Fibroblast of lung (primary cell): Measurements from ENCODE around the gene PDE4B. TPM values are rescaled to one million over a fixed set of nuclear protein-coding genes. Genes with fewer than 3 reads are reported as not detected.

Experiments used
- DNase-seq, 2 donors: peaks; one replicate each; pipeline versions ENCODE4 v3.0.0 to v3.0.0-alpha.2; 2010; ENCODE audit warnings: low read depth in 2 of 2
- H2AFZ ChIP-seq: 2 replicates; pipeline ENCODE4 v1.5.1; 2012; ENCODE audit warnings: low read length, control low read depth, inconsistent platforms
- H3K27ac ChIP-seq: 2 replicates; pipeline ENCODE4 v1.5.1; 2011; ENCODE audit warnings: low read length, control low read depth; ENCODE audit not compliant: insufficient read depth
- H3K27me3 ChIP-seq: 2 replicates; pipeline ENCODE4 v1.5.1; 2011; ENCODE audit warnings: mild to moderate bottlenecking, low read length; ENCODE audit not compliant: control insufficient read depth, insufficient read depth
- H3K36me3 ChIP-seq: 2 replicates; pipeline ENCODE4 v1.5.1; 2011; ENCODE audit warnings: low read length; ENCODE audit not compliant: control insufficient read depth, insufficient read depth
- H3K4me1 ChIP-seq: 2 replicates; pipeline ENCODE4 v1.5.1; 2011; ENCODE audit warnings: low read length; ENCODE audit not compliant: control insufficient read depth, insufficient read depth; ENCODE audit errors: extremely low read depth
- H3K4me2 ChIP-seq: 2 replicates; pipeline ENCODE4 v1.5.1; 2011; ENCODE audit warnings: low read length, control low read depth; ENCODE audit not compliant: insufficient read depth; ENCODE audit errors: extremely low read depth
- H3K4me3 ChIP-seq, 4 experiments: fragments of 200-600 bp in 1 of 4; sonication (generic) in 1 of 4; replicated peaks in 1 of 4; 2 replicates each; pipeline ENCODE4 v1.5.1; 2011 to 2016; ENCODE audit warnings: low read length in 4 of 4, low read depth in 3 of 4, mild to moderate bottlenecking in 3 of 4, control low read depth in 2 of 4, inconsistent platforms in 1 of 4, mixed read lengths in 1 of 4; ENCODE audit not compliant: insufficient read depth in 1 of 4; ENCODE audit errors: control extremely low read depth in 1 of 4
- H3K79me2 ChIP-seq: 2 replicates; pipeline ENCODE4 v1.5.1; 2012; ENCODE audit warnings: mild to moderate bottlenecking, low read length, inconsistent platforms; ENCODE audit not compliant: control insufficient read depth, insufficient read depth
- H3K9ac ChIP-seq: 2 replicates; pipeline ENCODE4 v1.5.1; 2011; ENCODE audit warnings: mild to moderate bottlenecking, low read length, control low read depth; ENCODE audit not compliant: insufficient read depth
- H3K9me3 ChIP-seq: 2 replicates; pipeline ENCODE4 v1.5.1; 2012; ENCODE audit warnings: low read depth, low read length; ENCODE audit not compliant: control insufficient read depth, insufficient read depth
- H4K20me1 ChIP-seq: 2 replicates; pipeline ENCODE4 v1.5.1; 2011; ENCODE audit warnings: low read length; ENCODE audit not compliant: control insufficient read depth, insufficient read depth; ENCODE audit errors: extremely low read depth
- EZH2 ChIP-seq: IDR thresholded peaks from 2 replicates; pipeline ENCODE4 v1.5.1; 2012; ENCODE audit warnings: low read length, control low read depth, mild to moderate bottlenecking; ENCODE audit errors: missing control alignments
- polyA plus RNA-seq, 2 donors: library from polyadenylated mRNA; depleted of rRNA in 1 of 2; stranded (reverse) in 1 of 2; unstranded in 1 of 2; fragments of >200 nt; gene quantifications; 2 replicates each; pipeline ENCODE4 v1.2.1, GENCODE V29; 2011 to 2012; ENCODE audit warnings: missing spikeins in 1 of 2
- total RNA-seq: library from RNA; depleted of rRNA; stranded (reverse); fragments of >200 nt; gene quantifications from 2 replicates; pipeline ENCODE4 v1.2.1, GENCODE V29; 2014
- TF ChIP-seq, protein P1 (sequence below), 2 donors: IDR thresholded peaks in 1 of 2; conservative IDR thresholded peaks in 1 of 2; 1 replicate in 1 of 2; 2 replicates in 1 of 2; pipeline ENCODE4 v1.5.1; 2011 to 2012; ENCODE audit warnings: low read length in 2 of 2, control low read depth in 1 of 2, inconsistent platforms in 1 of 2, low read depth in 1 of 2, mild to moderate bottlenecking in 1 of 2

PDE4B gene
- total and polyA plus RNA-seq, 2 donors (not counting 1 experiment from before 2014, with no cell fraction given) = 3.7 to 19.8 TPM

DNA sequence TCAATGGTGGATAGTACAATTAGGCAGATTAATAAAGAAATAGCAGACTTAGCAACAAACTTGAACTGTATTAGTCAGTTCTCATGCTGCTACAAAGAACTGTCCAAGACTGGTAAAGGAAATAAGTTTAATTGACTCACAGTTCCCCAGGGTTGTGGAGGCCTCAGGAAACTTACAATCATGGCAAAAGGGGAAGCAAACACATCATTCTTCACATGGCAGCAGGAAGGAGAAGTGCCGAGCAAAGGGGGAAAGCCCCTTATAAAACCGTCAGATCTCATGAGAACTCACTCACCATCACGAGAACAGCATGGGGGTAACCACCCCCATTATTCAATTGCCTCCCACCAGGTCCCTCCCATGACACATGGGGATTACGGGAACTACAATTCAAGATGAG, 27.1 kb upstream of the PDE4B start:
- Histone ChIP-seq H3K4me2 (no peak overlapping the region), H3K79me2 (no peaks in the 10 kb centered on the region), H2AFZ (no peak overlapping the region), H3K9ac (no peak overlapping the region), H3K4me3 (no peak overlapping the region), H3K9me3 (no peaks in the 10 kb centered on the region), H4K20me1 (no peaks in the 10 kb centered on the region), H3K36me3 (no peaks in the 10 kb centered on the region), H3K27me3 (no peaks in the 10 kb centered on the region), H3K4me1 (peaks cover 2% of the 10 kb centered on the region), H3K27ac (no peak overlapping the region)
- DNase-seq = no peak
- TF ChIP-seq, protein P1, sequence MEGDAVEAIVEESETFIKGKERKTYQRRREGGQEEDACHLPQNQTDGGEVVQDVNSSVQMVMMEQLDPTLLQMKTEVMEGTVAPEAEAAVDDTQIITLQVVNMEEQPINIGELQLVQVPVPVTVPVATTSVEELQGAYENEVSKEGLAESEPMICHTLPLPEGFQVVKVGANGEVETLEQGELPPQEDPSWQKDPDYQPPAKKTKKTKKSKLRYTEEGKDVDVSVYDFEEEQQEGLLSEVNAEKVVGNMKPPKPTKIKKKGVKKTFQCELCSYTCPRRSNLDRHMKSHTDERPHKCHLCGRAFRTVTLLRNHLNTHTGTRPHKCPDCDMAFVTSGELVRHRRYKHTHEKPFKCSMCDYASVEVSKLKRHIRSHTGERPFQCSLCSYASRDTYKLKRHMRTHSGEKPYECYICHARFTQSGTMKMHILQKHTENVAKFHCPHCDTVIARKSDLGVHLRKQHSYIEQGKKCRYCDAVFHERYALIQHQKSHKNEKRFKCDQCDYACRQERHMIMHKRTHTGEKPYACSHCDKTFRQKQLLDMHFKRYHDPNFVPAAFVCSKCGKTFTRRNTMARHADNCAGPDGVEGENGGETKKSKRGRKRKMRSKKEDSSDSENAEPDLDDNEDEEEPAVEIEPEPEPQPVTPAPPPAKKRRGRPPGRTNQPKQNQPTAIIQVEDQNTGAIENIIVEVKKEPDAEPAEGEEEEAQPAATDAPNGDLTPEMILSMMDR (conservative IDR thresholded peaks at IDR 0.05 in 1 of 2, IDR thresholded peaks at IDR 0.05 in 1 of 2; ENCODE audit: low read depth in 1 of 2, low read length in 2 of 2) = no peak
- no peak for TF ChIP-seq EZH2

GRCh38 chr1:65769636-65770035, 23.1 kb upstream of the PDE4B start:
- H3K4me1 ChIP-seq = peaks cover 2% of the 10 kb centered on the region
- H3K79me2 ChIP-seq = no peaks in the 10 kb centered on the region
- no peak overlapping the region for H3K27ac ChIP-seq
- DNase-seq = peak; percentile 26 to 45
- H2AFZ ChIP-seq = no peak overlapping the region
- H3K9me3 ChIP-seq = no peaks in the 10 kb centered on the region
- H3K4me2 ChIP-seq = peak overlapping the region; percentile 13
- H3K36me3 ChIP-seq = no peaks in the 10 kb centered on the region
- H3K27me3 ChIP-seq = no peaks in the 10 kb centered on the region
- no peak for TF ChIP-seq EZH2
- no peak overlapping the region for H3K4me3 ChIP-seq
- no peaks in the 10 kb centered on the region for H4K20me1 ChIP-seq
- no peak overlapping the region for H3K9ac ChIP-seq

DNA sequence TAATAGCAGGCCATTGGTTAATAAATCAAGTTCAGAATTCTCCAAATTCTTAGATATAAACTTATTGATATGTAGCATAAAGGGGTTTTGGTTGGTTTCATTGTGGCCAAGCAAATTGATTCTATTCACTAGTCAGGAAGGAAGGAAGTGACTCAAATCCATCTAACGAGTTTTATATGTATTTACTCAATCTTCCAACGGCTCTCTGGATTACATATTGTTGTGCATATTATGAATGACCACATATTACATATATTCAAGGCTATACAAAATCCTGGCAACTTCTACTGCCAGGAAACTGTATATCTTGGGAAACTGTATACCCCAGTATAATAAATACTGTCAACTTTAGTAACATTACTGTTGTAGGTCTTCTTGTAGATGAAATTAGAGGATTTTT, 20.1 kb upstream of the PDE4B start:
- Histone ChIP-seq H3K9me3 (no peaks in the 10 kb centered on the region), H4K20me1 (no peaks in the 10 kb centered on the region), H3K4me3 (no peak overlapping the region), H2AFZ (no peak overlapping the region), H3K4me1 (peaks cover 2% of the 10 kb centered on the region), H3K27me3 (no peaks in the 10 kb centered on the region), H3K79me2 (no peaks in the 10 kb centered on the region), H3K27ac (no peak overlapping the region), H3K36me3 (no peaks in the 10 kb centered on the region), H3K9ac (no peak overlapping the region), H3K4me2 (no peak overlapping the region)
- TF ChIP-seq, protein P1 (conservative IDR thresholded peaks at IDR 0.05 in 1 of 2, IDR thresholded peaks at IDR 0.05 in 1 of 2; ENCODE audit: low read depth in 1 of 2, low read length in 2 of 2) = no peak
- TF ChIP-seq EZH2 = no peak
- DNase-seq = no peak
